ENCODE measurements around the gene SETD4. TPM values are rescaled to one million over a fixed set of nuclear protein-coding genes. Genes with fewer than 3 reads are reported as not detected.

The SETD4 gene
- total and polyA plus RNA-seq, 2 of the 13 experiments (the other 11 are each of a cell fraction or from before 2014, with no cell fraction given) = 7.1 to 14.4 TPM

DNA sequence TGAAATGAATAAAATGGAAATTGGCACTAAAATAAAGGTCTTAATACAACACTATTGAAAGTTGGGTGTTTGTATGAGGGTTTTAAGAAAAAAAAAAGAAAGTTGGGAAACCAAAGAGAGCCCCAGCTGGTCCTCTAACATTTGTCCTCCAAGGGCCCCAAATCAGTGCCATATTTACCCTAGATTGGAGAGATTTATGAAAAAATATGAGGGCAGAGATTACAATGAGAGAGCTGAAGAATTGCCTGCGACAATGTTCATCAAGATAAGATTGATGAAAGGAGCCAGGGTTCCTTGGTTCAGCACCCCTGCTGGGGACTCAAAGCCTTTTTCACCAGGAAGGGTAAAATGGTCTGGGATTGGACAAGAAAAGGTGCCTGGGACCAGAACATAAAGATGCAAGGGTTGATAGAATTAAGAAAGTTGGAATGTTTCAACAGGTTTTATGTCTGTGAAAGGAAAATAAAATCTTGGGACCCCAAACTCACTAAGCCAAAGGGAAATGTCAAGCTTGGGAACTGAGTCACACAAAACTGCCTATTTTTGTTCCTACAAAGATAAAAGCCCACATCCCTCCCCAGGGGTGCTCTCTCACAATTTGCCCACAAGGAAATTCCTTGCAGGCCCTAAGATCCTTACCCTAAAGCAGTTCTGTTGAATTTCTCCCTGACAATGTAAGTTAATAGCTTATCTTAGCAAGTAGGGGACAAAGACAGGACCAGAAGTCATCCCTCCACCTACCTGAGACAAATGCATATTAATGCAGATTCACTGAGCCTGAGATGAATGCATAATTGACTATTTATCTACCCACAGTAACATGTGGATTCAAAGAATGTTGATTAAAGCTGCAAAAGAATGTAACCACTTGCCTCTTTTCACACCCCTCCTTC lies 36.3 kb upstream of the SETD4 start:
- H3K4me1 ChIP-seq (ENCODE audit: insufficient read depth, low read length) = no peaks in the 10 kb centered on the region
- FAIRE-seq = no peak
- TF ChIP-seq ZNF296 (CRISPR knock-in tag; conservative IDR thresholded peaks at IDR 0.05) (no peak), ZNF737 (CRISPR knock-in tag; IDR thresholded peaks at IDR 0.05; ENCODE audit: borderline replicate concordance) (no peak), JUND (CRISPR knock-in tag; IDR thresholded peaks at IDR 0.05) (no peak), ZNF776 (CRISPR knock-in tag; IDR thresholded peaks at IDR 0.05) (no peak), ZNF138 (CRISPR knock-in tag; IDR thresholded peaks at IDR 0.05; ENCODE audit: low read depth) (no peak), SMAD9 (CRISPR knock-in tag; IDR thresholded peaks at IDR 0.05) (no peak), FOSL2 (CRISPR knock-in tag; IDR thresholded peaks at IDR 0.05) (no peak), SPEN (CRISPR knock-in tag; IDR thresholded peaks at IDR 0.05; ENCODE audit: low read depth) (no peak), ZNF329 (CRISPR knock-in tag; IDR thresholded peaks at IDR 0.05; ENCODE audit: low read depth) (no peak)
- no peaks in the 10 kb centered on the region for H4K20me1 ChIP-seq (ENCODE audit: insufficient read depth, low read length)
- H3K9ac ChIP-seq (ENCODE audit: insufficient read depth, low read depth, low read length) = no peak overlapping the region
- no peaks in the 10 kb centered on the region for H3K36me3 ChIP-seq (replicated peaks in 1 of 2; ENCODE audit: control insufficient read depth in 1 of 2, insufficient read depth in 2 of 2, low read length in 2 of 2)
- 33% methylated on average over 1 of the region's 1 CpG for WGBS (ENCODE audit: low lambda C conversion rate)
- intact Hi-C loops (cut with micrococcal nuclease; ENCODE audit: unreplicated experiment) (no loop called here), in situ Hi-C loops (cut with HindIII; ENCODE audit: extremely low pct_ligation_motif_present, low pct_unique_long_range_greater_than_20kb) (no loop called here)
- peaks cover 0 to 12% of the 10 kb centered on the region in 2 experiments; a peak in 2 of 5 replicates for H3K27me3 ChIP-seq (ENCODE audit: control insufficient read depth in 1 of 2, insufficient read depth in 2 of 2, low read length in 2 of 2)
- ChIA-PET CTCF (ENCODE audit: low intra/inter-chr PET ratio, low total read pairs) (no interaction called here), POLR2A (no interaction called here)
- no peak overlapping the region for H3K27ac ChIP-seq (ENCODE audit: extremely low read length, insufficient read depth, low read length)
- no peak overlapping the region for H3K4me2 ChIP-seq (ENCODE audit: low read depth, low read length)
- BruUV-seq (replicated peaks) = no TSS peak
- no peak overlapping the region for H3K4me3 ChIP-seq (replicated peaks in 1 of 3; ENCODE audit: insufficient read depth in 1 of 3, low read depth in 2 of 3, low read length in 3 of 3)
- no peak for ATAC-seq
- no peaks in the 10 kb centered on the region for H3K9me3 ChIP-seq (ENCODE audit: low read length)
- DNase-seq (ENCODE audit: low spot score) = no peak
- H2AFZ ChIP-seq (ENCODE audit: low read length) = no peak overlapping the region
- no peaks in the 10 kb centered on the region for H3K79me2 ChIP-seq (ENCODE audit: insufficient read depth, low read length)

Measured in HepG2 (cell line).